Nephron progenitor cell (in vitro differentiated cells): ENCODE measurements around the gene EREG.

Experiments used
- DNase-seq: peaks from one replicate; pipeline ENCODE4 v3.0.0; 2021
- H3K27ac Mint-ChIP-seq: 2 replicates; pipeline ENCODE4 v1.8.0; 2021; ENCODE audit warnings: mild to moderate bottlenecking, moderate library complexity, mixed read lengths
- H3K27me3 Mint-ChIP-seq: 2 replicates; pipeline ENCODE4 v1.8.0; 2021; ENCODE audit warnings: mild to moderate bottlenecking, low read depth, mixed read lengths; ENCODE audit not compliant: poor library complexity
- H3K36me3 Mint-ChIP-seq: 2 replicates; pipeline ENCODE4 v1.8.0; 2021; ENCODE audit warnings: low read depth, mixed read lengths
- H3K4me1 Mint-ChIP-seq: 2 replicates; pipeline ENCODE4 v1.8.0; 2021; ENCODE audit warnings: mixed read lengths
- H3K4me3 Mint-ChIP-seq: 2 replicates; pipeline ENCODE4 v1.8.0; 2021; ENCODE audit warnings: mild to moderate bottlenecking, moderate library complexity, mixed read lengths
- H3K9me3 Mint-ChIP-seq: 2 replicates; pipeline ENCODE4 v1.8.0; 2021; ENCODE audit warnings: mild to moderate bottlenecking, moderate library complexity, mixed read lengths
- CTCF ChIP-seq: fragments of 200-600 bp; sonication (generic); IDR thresholded peaks from 2 replicates; pipeline ENCODE4 v1.5.0; 2021; ENCODE audit warnings: antibody characterized with exemption

Gene EREG

DNA sequence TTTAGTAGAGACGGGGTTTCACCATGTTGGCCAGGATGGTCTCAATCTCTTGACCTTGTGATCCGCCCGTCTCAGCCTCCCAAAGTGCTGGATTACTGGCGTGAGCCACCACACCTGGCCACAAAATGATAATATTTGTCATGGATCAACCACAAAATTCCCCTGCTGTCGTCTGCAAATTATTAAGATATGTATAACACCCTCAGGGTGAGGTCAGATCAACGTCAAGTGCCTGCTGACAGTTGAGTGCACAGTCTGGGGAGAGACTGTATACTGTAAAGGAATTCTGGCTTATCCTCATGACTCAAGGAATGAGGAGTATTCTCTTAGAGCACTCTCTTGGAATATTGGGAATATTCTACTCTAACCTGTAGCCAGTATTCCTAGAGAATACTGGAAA is 45.5 kb upstream of the EREG start:
- H3K4me1 Mint-ChIP-seq = no peaks in the 10 kb centered on the region
- no peak for DNase-seq
- no peaks in the 10 kb centered on the region for H3K36me3 Mint-ChIP-seq
- TF ChIP-seq CTCF = no peak
- H3K27me3 Mint-ChIP-seq = peaks cover 4% of the 10 kb centered on the region
- H3K27ac Mint-ChIP-seq = no peak overlapping the region
- no peak overlapping the region for H3K4me3 Mint-ChIP-seq
- no peaks in the 10 kb centered on the region for H3K9me3 Mint-ChIP-seq

DNA sequence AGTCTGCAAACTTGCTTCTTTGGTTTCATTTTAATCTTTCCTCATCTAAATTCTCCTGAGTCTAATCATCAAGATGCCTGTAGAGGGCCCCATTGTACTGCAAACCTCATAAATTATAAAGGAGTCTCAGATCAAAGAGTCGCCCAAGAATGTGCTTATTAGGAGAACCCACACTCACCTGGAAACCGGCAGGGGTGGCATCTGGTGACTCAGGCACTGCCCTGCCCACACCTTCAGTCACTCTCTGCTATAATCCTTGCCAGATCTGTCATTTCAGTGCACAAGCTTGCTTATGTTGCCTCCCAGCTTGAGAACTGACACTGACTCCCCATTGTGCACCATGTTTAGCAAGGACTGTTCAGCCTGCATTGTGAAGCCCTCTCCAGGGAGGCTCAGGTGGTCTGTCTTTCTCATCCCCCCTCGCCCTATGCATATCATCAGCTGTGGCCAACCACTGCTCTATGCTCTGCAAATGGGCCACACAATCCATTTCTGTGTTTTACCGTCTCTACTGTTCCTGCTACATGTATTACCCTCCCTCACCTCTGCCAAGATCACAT is 44.3 kb upstream of the EREG start:
- H3K27me3 Mint-ChIP-seq = no peaks in the 10 kb centered on the region
- no peak overlapping the region for H3K4me3 Mint-ChIP-seq
- H3K27ac Mint-ChIP-seq = no peak overlapping the region
- DNase-seq = no peak
- peak; percentile 14 for TF ChIP-seq CTCF
- no peaks in the 10 kb centered on the region for H3K9me3 Mint-ChIP-seq
- no peaks in the 10 kb centered on the region for H3K4me1 Mint-ChIP-seq
- no peaks in the 10 kb centered on the region for H3K36me3 Mint-ChIP-seq

DNA sequence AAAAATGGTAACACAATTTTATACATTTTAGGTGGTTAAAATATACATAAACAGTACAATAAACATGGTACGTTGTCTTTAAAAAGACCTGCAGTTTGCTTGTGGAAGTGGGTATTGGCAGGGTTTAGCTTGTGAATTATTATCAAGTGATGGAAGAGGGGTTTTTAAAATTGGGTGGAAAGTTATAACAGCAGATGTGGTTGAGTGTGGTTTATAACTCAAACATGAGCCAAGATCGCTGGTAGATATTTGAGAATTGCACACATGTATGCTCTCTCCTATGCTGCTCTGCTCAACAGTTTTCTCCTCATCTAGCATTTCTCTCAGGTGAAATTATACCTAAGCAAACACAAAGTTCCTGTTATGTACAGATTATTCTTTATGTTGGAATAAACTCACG is 42.6 kb upstream of the EREG start:
- no peaks in the 10 kb centered on the region for H3K36me3 Mint-ChIP-seq
- H3K4me1 Mint-ChIP-seq = no peaks in the 10 kb centered on the region
- no peak for TF ChIP-seq CTCF
- no peaks in the 10 kb centered on the region for H3K9me3 Mint-ChIP-seq
- no peak overlapping the region for H3K27ac Mint-ChIP-seq
- no peak for DNase-seq
- no peaks in the 10 kb centered on the region for H3K27me3 Mint-ChIP-seq
- no peak overlapping the region for H3K4me3 Mint-ChIP-seq

DNA sequence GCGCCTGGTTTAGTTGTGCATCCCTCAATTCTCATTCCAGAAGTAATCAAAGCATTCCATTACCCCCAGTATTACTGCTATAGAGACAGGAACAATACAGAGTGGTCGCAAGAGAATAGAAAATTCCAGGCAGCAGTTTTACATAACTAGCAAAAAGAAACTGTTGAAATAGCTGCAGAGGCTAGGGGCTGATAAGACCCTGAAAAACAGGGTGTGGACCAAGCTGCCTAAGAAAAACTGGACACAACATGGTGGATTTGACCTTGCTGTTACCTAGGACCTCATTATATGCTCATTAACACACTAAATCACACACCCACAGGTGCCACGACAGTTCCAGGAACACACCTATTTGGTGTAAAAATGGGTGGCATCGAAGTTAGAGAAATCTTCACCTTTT is 41.3 kb upstream of the EREG start:
- Mint-ChIP-seq H3K4me3 (no peak overlapping the region), H3K27me3 (no peaks in the 10 kb centered on the region), H3K27ac (no peak overlapping the region), H3K4me1 (no peaks in the 10 kb centered on the region), H3K36me3 (no peaks in the 10 kb centered on the region), H3K9me3 (no peaks in the 10 kb centered on the region)
- no peak for TF ChIP-seq CTCF
- DNase-seq = no peak

- TF ChIP-seq CTCF = no peak
- Mint-ChIP-seq H3K36me3 (no peaks in the 10 kb centered on the region), H3K9me3 (no peaks in the 10 kb centered on the region), H3K27me3 (no peaks in the 10 kb centered on the region), H3K4me1 (no peaks in the 10 kb centered on the region), H3K27ac (no peak overlapping the region), H3K4me3 (no peak overlapping the region)
- DNase-seq = no peak
Observed at GRCh38 chr4:74324262-74324661, 40.7 kb upstream of the EREG start.

GRCh38 chr4:74325886-74326285 is 39.1 kb upstream of the EREG start:
- no peak overlapping the region for H3K4me3 Mint-ChIP-seq
- H3K36me3 Mint-ChIP-seq = no peaks in the 10 kb centered on the region
- H3K27me3 Mint-ChIP-seq = no peaks in the 10 kb centered on the region
- no peak overlapping the region for H3K27ac Mint-ChIP-seq
- DNase-seq = no peak
- TF ChIP-seq CTCF = no peak
- H3K9me3 Mint-ChIP-seq = no peaks in the 10 kb centered on the region
- no peaks in the 10 kb centered on the region for H3K4me1 Mint-ChIP-seq
